HEK293 (cell line): Measurements from ENCODE around the gene PHEX.

Experiments
- CTCF ChIA-PET: fragments of 350-600 bp; formaldehyde crosslinking; extraction: SDS; loops from one replicate; lab custom pipeline; 2021; ENCODE audit warnings: antibody characterized with exemption; lab: Yijun Ruan, JAX
- POLR2A ChIA-PET: fragments of 300-600 bp; formaldehyde crosslinking; extraction: SDS; loops from one replicate; lab custom pipeline; 2020; ENCODE audit warnings: antibody characterized with exemption, inconsistent platforms; lab: Yijun Ruan, JAX
- H3K27ac ChIP-seq: fragments of 200-500 bp; sonication (Bioruptor generic); 2 replicates; pipeline ENCODE4 v1.5.1; 2014; ENCODE audit warnings: low read depth, low read length, control low read depth, inconsistent platforms; ENCODE audit errors: extremely low read depth
- H3K36me3 ChIP-seq, 2 experiments: fragments of 200-500 bp in 1 of 2; sonication (Bioruptor generic) in 1 of 2; 1 replicate in 1 of 2; 2 replicates in 1 of 2; pipeline ENCODE4 v1.5.1; 2014 to 2017; ENCODE audit warnings: inconsistent platforms in 2 of 2, low read length in 2 of 2; ENCODE audit not compliant: control insufficient read depth in 2 of 2, insufficient read depth in 1 of 2
- H3K4me1 ChIP-seq: fragments of 200-500 bp; sonication (Bioruptor generic); 2 replicates; pipeline ENCODE4 v1.5.1; 2014; ENCODE audit warnings: mild to moderate bottlenecking, low read length, inconsistent platforms; ENCODE audit not compliant: control insufficient read depth, insufficient read depth
- H3K4me3 ChIP-seq: 2 replicates; pipeline ENCODE4 v1.5.1; 2011; ENCODE audit warnings: low read depth, mild to moderate bottlenecking, control low read depth, low read length, moderate library complexity
- H3K9me3 ChIP-seq: fragments of 200-500 bp; sonication (Bioruptor generic); 2 replicates; pipeline ENCODE4 v1.5.1; 2014; ENCODE audit warnings: low read depth, low read length, inconsistent platforms; ENCODE audit not compliant: control insufficient read depth, insufficient read depth
- AEBP2 ChIP-seq: fragments of 450-650 bp; formaldehyde crosslinking; IDR thresholded peaks from 2 replicates; pipeline ENCODE4 v1.5.1; 2016; ENCODE audit warnings: missing biosample characterization, missing genetic modification characterization, borderline replicate concordance
- FEZF1 ChIP-seq: fragments of 450-650 bp; formaldehyde crosslinking; IDR thresholded peaks from 2 replicates; pipeline ENCODE4 v1.5.1; 2016; ENCODE audit warnings: missing biosample characterization, missing genetic modification characterization
- GLIS1 ChIP-seq: fragments of 450-650 bp; formaldehyde crosslinking; IDR thresholded peaks from 2 replicates; pipeline ENCODE4 v1.5.1; 2016; ENCODE audit warnings: missing biosample characterization, missing genetic modification characterization
- KLF17 ChIP-seq: fragments of 450-650 bp; formaldehyde crosslinking; IDR thresholded peaks from 2 replicates; pipeline ENCODE4 v1.5.1; 2016; ENCODE audit warnings: missing biosample characterization, missing genetic modification characterization
- PRDM4 ChIP-seq: fragments of 450-650 bp; formaldehyde crosslinking; IDR thresholded peaks from 2 replicates; pipeline ENCODE4 v1.5.1; 2017; ENCODE audit warnings: missing biosample characterization, missing genetic modification characterization
- PRDM6 ChIP-seq: fragments of 450-650 bp; formaldehyde crosslinking; IDR thresholded peaks from 2 replicates; pipeline ENCODE4 v1.5.1; 2017; ENCODE audit warnings: missing biosample characterization, missing genetic modification characterization
- SCRT1 ChIP-seq: fragments of 450-650 bp; formaldehyde crosslinking; IDR thresholded peaks from 2 replicates; pipeline ENCODE4 v1.5.1; 2016; ENCODE audit warnings: missing biosample characterization, missing genetic modification characterization, borderline replicate concordance
- SP7 ChIP-seq: fragments of 450-650 bp; formaldehyde crosslinking; IDR thresholded peaks from 2 replicates; pipeline ENCODE4 v1.5.1; 2016; ENCODE audit warnings: missing biosample characterization, missing genetic modification characterization
- TCF7L2 ChIP-seq: IDR thresholded peaks from 2 replicates; pipeline ENCODE4 v1.6.1; 2011; ENCODE audit warnings: low read depth, mild to moderate bottlenecking, inconsistent platforms, low read length, moderate library complexity, borderline replicate concordance
- ZBTB1 ChIP-seq: fragments of 450-650 bp; formaldehyde crosslinking; IDR thresholded peaks from 2 replicates; pipeline ENCODE4 v1.5.1; 2016; ENCODE audit warnings: missing biosample characterization, missing genetic modification characterization
- ZBTB20 ChIP-seq: fragments of 450-650 bp; formaldehyde crosslinking; IDR thresholded peaks from 2 replicates; pipeline ENCODE4 v1.5.1; 2016; ENCODE audit warnings: missing biosample characterization, missing genetic modification characterization
- ZFP3 ChIP-seq: fragments of 450-650 bp; formaldehyde crosslinking; IDR thresholded peaks from 2 replicates; pipeline ENCODE4 v1.5.1; 2016; ENCODE audit warnings: low read depth, missing biosample characterization, missing genetic modification characterization
- ZFP69B ChIP-seq: fragments of 450-650 bp; formaldehyde crosslinking; IDR thresholded peaks from 2 replicates; pipeline ENCODE4 v1.5.1; 2016; ENCODE audit warnings: missing biosample characterization, missing genetic modification characterization
- ZNF121 ChIP-seq: fragments of 450-650 bp; formaldehyde crosslinking; IDR thresholded peaks from 2 replicates; pipeline ENCODE4 v1.5.1; 2016; ENCODE audit warnings: missing biosample characterization, missing genetic modification characterization
- ZNF16 ChIP-seq: fragments of 450-650 bp; formaldehyde crosslinking; IDR thresholded peaks from 2 replicates; pipeline ENCODE4 v1.5.1; 2016; ENCODE audit warnings: low read depth, missing biosample characterization, missing genetic modification characterization
- ZNF174 ChIP-seq: fragments of 450-650 bp; formaldehyde crosslinking; IDR thresholded peaks from 2 replicates; pipeline ENCODE4 v1.5.0; 2017; ENCODE audit warnings: missing biosample characterization, mild to moderate bottlenecking, missing genetic modification characterization
- ZNF248 ChIP-seq: fragments of 450-650 bp; formaldehyde crosslinking; IDR thresholded peaks from 2 replicates; pipeline ENCODE4 v1.5.1; 2017; ENCODE audit warnings: missing biosample characterization, missing genetic modification characterization
- ZNF433 ChIP-seq: fragments of 450-650 bp; formaldehyde crosslinking; IDR thresholded peaks from 2 replicates; pipeline ENCODE4 v1.5.1; 2016; ENCODE audit warnings: missing biosample characterization, missing genetic modification characterization, low read depth
- ZNF449 ChIP-seq: fragments of 450-650 bp; formaldehyde crosslinking; IDR thresholded peaks from 2 replicates; pipeline ENCODE4 v1.5.1; 2017; ENCODE audit warnings: missing biosample characterization, mild to moderate bottlenecking, missing genetic modification characterization, moderate library complexity
- ZNF580 ChIP-seq: fragments of 450-650 bp; formaldehyde crosslinking; IDR thresholded peaks from 2 replicates; pipeline ENCODE4 v1.5.1; 2016; ENCODE audit warnings: missing biosample characterization, missing genetic modification characterization
- ZNF600 ChIP-seq: fragments of 450-650 bp; formaldehyde crosslinking; IDR thresholded peaks from 2 replicates; pipeline ENCODE4 v1.5.1; 2016; ENCODE audit warnings: missing biosample characterization, missing genetic modification characterization
- ZNF777 ChIP-seq: fragments of 450-650 bp; formaldehyde crosslinking; IDR thresholded peaks from 2 replicates; pipeline ENCODE4 v1.5.1; 2017; ENCODE audit warnings: missing biosample characterization, missing genetic modification characterization, borderline replicate concordance

PHEX gene

GRCh38 chrX:22033818-22034217 lies 1.7 kb downstream of the PHEX start:
- TF ChIP-seq KLF17 (tag by site-specific recombination) = no peak
- TF ChIP-seq ZNF580 (tag by site-specific recombination) = no peak
- no peak for TF ChIP-seq ZNF600
- peak; percentile 41; the same call in 1 of the 2 replicates for TF ChIP-seq PRDM6 (tag by site-specific recombination)
- peak; percentile 86 for TF ChIP-seq FEZF1
- TF ChIP-seq ZNF121 (tag by site-specific recombination) = no peak
- TF ChIP-seq ZNF16 = no peak
- TF ChIP-seq GLIS1 (tag by site-specific recombination) = peak; percentile 26; the same call in 1 of the 2 replicates
- no peak for TF ChIP-seq ZNF248
- TF ChIP-seq ZNF174 (tag by site-specific recombination) = no peak
- TF ChIP-seq SP7 (tag by site-specific recombination) = peak; percentile 64
- TF ChIP-seq AEBP2 (tag by site-specific recombination) = no peak
- no peak for TF ChIP-seq ZFP3 (tag by site-specific recombination)
- 0 out of 2 replicates have a peak, but pooled peaks cover 2% of the 10 kb centered on the region for H3K4me1 ChIP-seq
- no peak overlapping the region; the same call in 1 of the 2 replicates for H3K27ac ChIP-seq
- H3K9me3 ChIP-seq = no peaks in the 10 kb centered on the region
- CTCF ChIA-PET = no interaction called here
- H3K36me3 ChIP-seq = no peaks in the 10 kb centered on the region
- no peak overlapping the region for H3K4me3 ChIP-seq
- POLR2A ChIA-PET = no interaction called here

- Histone ChIP-seq H3K4me1 (0 out of 2 replicates have a peak, but pooled peaks cover 2% of the 10 kb centered on the region), H3K4me3 (no peak overlapping the region), H3K27ac (no peak overlapping the region), H3K36me3 (no peaks in the 10 kb centered on the region), H3K9me3 (no peaks in the 10 kb centered on the region)
- TF ChIP-seq ZNF580 (tag by site-specific recombination) (no peak), ZNF433 (tag by site-specific recombination) (no peak), ZNF174 (tag by site-specific recombination) (no peak), TCF7L2 (no peak), SCRT1 (no peak), ZNF449 (no peak), ZBTB20 (tag by site-specific recombination) (no peak), PRDM4 (tag by site-specific recombination) (no peak), ZBTB1 (tag by site-specific recombination) (no peak), ZFP69B (tag by site-specific recombination) (no peak), ZNF777 (tag by site-specific recombination) (no peak)
- ChIA-PET POLR2A (no interaction called here), CTCF (interaction anchor here (0.9 kb wide), 1 partner anchor 76 kb away, joined by 4 read pairs; no protein-coding TSS in a partner anchor)
These were observed 3.1 kb downstream of the PHEX start for GRCh38 chrX:22035236-22035635.
